Neuronal stem cell (in vitro differentiated cells): ENCODE results near the gene SCMH1.
"Not testable (repeated sequence)": the region's sequence is repeated elsewhere in the genome, so short reads cannot be mapped to it uniquely, and the experiment has no call there.

Source experiments
- DNase-seq: peaks from one replicate; pipeline ENCODE4 v3.0.0-alpha.2; 2013; ENCODE audit warnings: low spot score
- H2AFZ ChIP-seq: one replicate; pipeline ENCODE4 v1.6.1; 2013; ENCODE audit warnings: mild to moderate bottlenecking, low read length, inconsistent platforms
- H2AK5ac ChIP-seq: 2 replicates; pipeline ENCODE4 v1.6.1; 2013; ENCODE audit warnings: low read depth, mild to moderate bottlenecking, inconsistent platforms, low read length, moderate library complexity, mixed read lengths
- H2BK120ac ChIP-seq: 2 replicates; pipeline ENCODE4 v1.6.1; 2013; ENCODE audit warnings: low read depth, mild to moderate bottlenecking, inconsistent platforms, low read length, moderate library complexity, mixed read lengths
- H2BK12ac ChIP-seq: one replicate; pipeline ENCODE4 v1.6.1; 2013; ENCODE audit warnings: low read length, inconsistent platforms
- H2BK15ac ChIP-seq: 2 replicates; pipeline ENCODE4 v1.6.1; 2013; ENCODE audit warnings: mild to moderate bottlenecking, low read length, inconsistent platforms, mixed read lengths
- H2BK5ac ChIP-seq: one replicate; pipeline ENCODE4 v1.6.1; 2013; ENCODE audit warnings: inconsistent platforms, mild to moderate bottlenecking, low read length, moderate library complexity
- H3K14ac ChIP-seq: one replicate; pipeline ENCODE4 v1.6.1; 2013; ENCODE audit warnings: low read length, inconsistent platforms
- H3K18ac ChIP-seq: 2 replicates; pipeline ENCODE4 v1.6.1; 2013; ENCODE audit warnings: low read length, inconsistent platforms
- H3K23ac ChIP-seq: 2 replicates; pipeline ENCODE4 v1.6.1; 2013; ENCODE audit warnings: low read depth, mild to moderate bottlenecking, mixed read lengths, low read length, inconsistent platforms; ENCODE audit not compliant: poor library complexity
- H3K27ac ChIP-seq: replicated peaks from 3 replicates; pipeline ENCODE4 v1.5.1; 2013; ENCODE audit warnings: low read length, inconsistent platforms
- H3K27me3 ChIP-seq, 3 experiments: 2 replicates each; pipeline ENCODE4 v1.6.1; 2013; ENCODE audit warnings: low read length in 3 of 3, mild to moderate bottlenecking in 2 of 3, inconsistent platforms in 1 of 3, low read depth in 1 of 3, mixed read lengths in 1 of 3, moderate library complexity in 1 of 3; ENCODE audit not compliant: control insufficient read depth in 3 of 3, insufficient read depth in 3 of 3
- H3K36me3 ChIP-seq, 2 donors: replicated peaks in 1 of 2; 2 replicates each; pipeline ENCODE4 v1.6.1; 2013; ENCODE audit warnings: low read length in 2 of 2; ENCODE audit not compliant: control insufficient read depth in 2 of 2, insufficient read depth in 2 of 2
- H3K4ac ChIP-seq: 2 replicates; pipeline ENCODE4 v1.6.1; 2013; ENCODE audit warnings: inconsistent platforms, mild to moderate bottlenecking, low read length, moderate library complexity
- H3K4me1 ChIP-seq, 2 donors: 1 replicate in 1 of 2; 2 replicates in 1 of 2; pipeline ENCODE4 v1.6.1; 2013; ENCODE audit warnings: low read length in 2 of 2, low read depth in 1 of 2; ENCODE audit not compliant: control insufficient read depth in 2 of 2, insufficient read depth in 1 of 2
- H3K4me2 ChIP-seq: one replicate; pipeline ENCODE4 v1.6.1; 2013; ENCODE audit warnings: mild to moderate bottlenecking, low read length, inconsistent platforms; ENCODE audit not compliant: insufficient read depth, poor library complexity, severe bottlenecking
- H3K4me3 ChIP-seq, 2 donors: 2 replicates each; pipeline ENCODE4 v1.5.1; 2013; ENCODE audit warnings: low read length in 2 of 2, mild to moderate bottlenecking in 2 of 2, inconsistent platforms in 1 of 2, moderate library complexity in 1 of 2
- H3K79me1 ChIP-seq: one replicate; pipeline ENCODE4 v1.6.1; 2013; ENCODE audit warnings: low read depth, mild to moderate bottlenecking, inconsistent platforms, low read length, moderate library complexity
- H3K9ac ChIP-seq: one replicate; pipeline ENCODE4 v1.6.1; 2013; ENCODE audit warnings: mild to moderate bottlenecking, low read depth, low read length, inconsistent platforms; ENCODE audit not compliant: poor library complexity
- H3K9me3 ChIP-seq, 2 donors: replicated peaks in 1 of 2; 2 replicates each; pipeline versions ENCODE3 to v1.6.1; 2013; ENCODE audit warnings: low read length in 2 of 2, mild to moderate bottlenecking in 2 of 2, inconsistent platforms in 1 of 2, low read depth in 1 of 2, mixed read lengths in 1 of 2, moderate library complexity in 1 of 2; ENCODE audit not compliant: control insufficient read depth in 2 of 2, insufficient read depth in 1 of 2
- H4K8ac ChIP-seq: one replicate; pipeline ENCODE4 v1.6.1; 2013; ENCODE audit warnings: low read depth, mild to moderate bottlenecking, inconsistent platforms, low read length, moderate library complexity
- H4K91ac ChIP-seq: one replicate; pipeline ENCODE4 v1.6.1; 2013; ENCODE audit warnings: low read length, low read depth, mild to moderate bottlenecking, inconsistent platforms; ENCODE audit not compliant: poor library complexity
- whole genome bisulfite sequencing, 2 donors: extraction: QIAGEN DNeasy Blood & Tissue Kit; methylation state at CpG; one replicate each; pipeline ENCODE4 v1.1.7; 2013; ENCODE audit warnings: missing lambda C conversion rate in 2 of 2, mixed read lengths in 1 of 2; ENCODE audit not compliant: insufficient read length in 2 of 2, insufficient replicate concordance in 1 of 2; ENCODE audit errors: extremely low coverage in 2 of 2; 5-methylcytosine and 5-hydroxymethylcytosine counted together

The SCMH1 gene

GRCh38 chr1:41211608-41212007 is 30.5 kb downstream of the SCMH1 start:
- H3K4me2 ChIP-seq, H3K4me1 ChIP-seq, H3K27me3 ChIP-seq, H4K91ac ChIP-seq, H2AK5ac ChIP-seq, H3K27ac ChIP-seq, H3K18ac ChIP-seq, H2BK15ac ChIP-seq, DNase-seq, H2AFZ ChIP-seq, H2BK120ac ChIP-seq, H3K9me3 ChIP-seq, H3K79me1 ChIP-seq, H3K4me3 ChIP-seq, H4K8ac ChIP-seq, H3K9ac ChIP-seq, H2BK5ac ChIP-seq, H3K23ac ChIP-seq, H3K4ac ChIP-seq, H2BK12ac ChIP-seq, H3K14ac ChIP-seq: not testable (repeated sequence)
- peaks cover 0 to 10% of the 10 kb centered on the region in 2 donors for H3K36me3 ChIP-seq
- no CpG with 5 or more reads among the region's 2 CpGs for WGBS, 2 donors

- not testable (repeated sequence) for H2BK15ac ChIP-seq, DNase-seq, H4K8ac ChIP-seq, H3K79me1 ChIP-seq, H3K27ac ChIP-seq, H3K9ac ChIP-seq, H2BK120ac ChIP-seq, H2BK12ac ChIP-seq, H2AK5ac ChIP-seq, H3K23ac ChIP-seq, H2BK5ac ChIP-seq, H3K27me3 ChIP-seq, H3K4me1 ChIP-seq, H3K18ac ChIP-seq, H3K14ac ChIP-seq, H4K91ac ChIP-seq, H3K4ac ChIP-seq, H3K4me3 ChIP-seq, H2AFZ ChIP-seq, H3K4me2 ChIP-seq
- H3K36me3 ChIP-seq = peaks cover 0 to 12% of the 10 kb centered on the region in 2 donors
- H3K9me3 ChIP-seq = peaks cover 3 to 12% of the 10 kb centered on the region in 2 donors
- WGBS, 2 donors = no CpG with 5 or more reads among the region's 2 CpGs
Observed at GRCh38 chr1:41207053-41207452, 35.1 kb downstream of the SCMH1 start.

GRCh38 chr1:41200728-41201127 is 41.4 kb downstream of the SCMH1 start:
- Histone ChIP-seq H3K4me3 (no peak overlapping the region), H4K8ac (no peak overlapping the region), H3K14ac (no peak overlapping the region), H3K36me3 (peaks cover 0 to 12% of the 10 kb centered on the region in 2 donors), H3K4me1 (no peaks in the 10 kb centered on the region), H3K27ac (no peak overlapping the region), H2BK15ac (no peak overlapping the region), H2BK120ac (no peak overlapping the region), H3K4me2 (no peak overlapping the region), H3K27me3 (no peaks in the 10 kb centered on the region), H2AFZ (no peak overlapping the region), H4K91ac (no peak overlapping the region), H2BK5ac (no peak overlapping the region), H3K18ac (no peak overlapping the region), H2AK5ac (no peak overlapping the region), H3K9ac (no peak overlapping the region), H2BK12ac (no peak overlapping the region), H3K4ac (no peak overlapping the region), H3K79me1 (no peaks in the 10 kb centered on the region), H3K9me3 (peaks cover 3 to 17% of the 10 kb centered on the region in 2 donors), H3K23ac (no peak overlapping the region)
- DNase-seq = no peak
- WGBS, 2 donors = no CpG with 5 or more reads among the region's 3 CpGs

- Histone ChIP-seq H3K36me3 (peaks cover 0 to 2% of the 10 kb centered on the region in 2 donors), H2BK12ac (no peak overlapping the region), H4K91ac (no peak overlapping the region)
Observed at GRCh38 chr1:41199375-41199774, 42.7 kb downstream of the SCMH1 start.

More at GRCh38 chr1:41199375-41199774, 42.7 kb downstream of the SCMH1 start:
- H3K23ac ChIP-seq = no peak overlapping the region
- H3K9ac ChIP-seq = no peak overlapping the region
- no peak overlapping the region for H3K14ac ChIP-seq
- H2BK120ac ChIP-seq = no peak overlapping the region
- H4K8ac ChIP-seq = no peak overlapping the region
- DNase-seq = no peak
- H3K4me3 ChIP-seq = no peak overlapping the region
- H2BK5ac ChIP-seq = no peak overlapping the region
- H3K27me3 ChIP-seq = no peaks in the 10 kb centered on the region
- H2BK15ac ChIP-seq = no peak overlapping the region
- H2AFZ ChIP-seq = no peak overlapping the region
- H3K27ac ChIP-seq = no peak overlapping the region
- no peak overlapping the region for H3K18ac ChIP-seq
- no peaks in the 10 kb centered on the region for H3K4me1 ChIP-seq
- H3K9me3 ChIP-seq = peaks cover 2 to 10% of the 10 kb centered on the region in 2 donors
- H3K79me1 ChIP-seq = no peaks in the 10 kb centered on the region
- H3K4me2 ChIP-seq = no peak overlapping the region
- no peak overlapping the region for H3K4ac ChIP-seq
- no peak overlapping the region for H2AK5ac ChIP-seq
